Dermis lymphatic vessel endothelial cell (primary cell): ENCODE measurements around the gene RAB9A. TPM values are rescaled to one million over a fixed set of nuclear protein-coding genes. Genes with fewer than 3 reads are reported as not detected.

ENCODE experiments used
- total RNA-seq: library from RNA; depleted of rRNA; stranded (reverse); fragments of >200 nt; gene quantifications from 2 replicates; pipeline ENCODE4 v1.2.1, GENCODE V29; 2014

The RAB9A gene
- total RNA-seq, result 19.2 and 22.1 TPM in 2 replicates

GRCh38 chrX:13688958-13689740 lies at the start of gene RAB9A:
Gene RAB9A (plus strand): TSS chrX:13689128. CDS start chrX:13708747, 19,619 bp downstream.

GRCh38 chrX:13652850-13653693 lies 35.9 kb upstream of the RAB9A start, which contains the start of gene TCEANC:
Gene TCEANC (plus strand): TSS chrX:13653141. CDS start chrX:13662509, 9,368 bp downstream.

GRCh38 chrX:13734278-13735172 lies 45.6 kb downstream of the RAB9A start, which contains the start of the genes OFD1 and TRAPPC2:
Gene OFD1 (plus strand): TSS chrX:13734748. CDS start chrX:13735072, 324 bp downstream.
Gene TRAPPC2 (minus strand): TSS chrX:13734620. CDS start chrX:13719963, 14,657 bp downstream.

Other genes starting within 250 kb of the RAB9A start
- not detected in 2 replicates for gene EGFL6, start 119.5 kb upstream of the RAB9A start, total RNA-seq
- 2.4 and 2.8 TPM in 2 replicates for gene TCEANC, start 36.0 kb upstream of the RAB9A start, total RNA-seq
- 12.2 and 12.3 TPM in 2 replicates for gene TRAPPC2, start 45.5 kb downstream of the RAB9A start, total RNA-seq
- 6.6 and 6.7 TPM in 2 replicates for gene OFD1, start 45.6 kb downstream of the RAB9A start, total RNA-seq
- 0.09 and 0.11 TPM in 2 replicates for gene GPM6B, start 128.0 kb downstream of the RAB9A start, total RNA-seq